Measurements from ENCODE around the gene LRRIQ4.

LRRIQ4 gene

DNA sequence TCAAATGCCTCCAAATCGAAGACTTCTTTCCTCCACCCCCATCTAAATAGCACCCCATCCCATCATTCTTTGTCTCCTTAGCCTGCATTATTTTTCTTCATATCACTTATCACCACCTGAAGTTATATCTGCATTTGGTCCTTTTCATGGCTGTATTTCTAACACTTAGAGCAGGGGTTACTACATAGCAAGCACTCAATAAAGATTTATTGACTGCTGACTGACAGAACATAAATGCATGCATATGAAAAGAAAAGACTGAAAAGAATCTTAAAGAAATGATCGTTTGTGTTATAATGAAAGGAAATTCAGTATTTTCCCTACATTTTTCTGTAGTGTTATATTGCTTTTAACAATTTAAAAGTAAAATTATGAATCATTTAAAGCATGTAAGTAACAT lies 55.7 kb downstream of the LRRIQ4 start:
- no peaks in the 10 kb centered on the region for H3K36me3 ChIP-seq (ENCODE audit: control insufficient read depth in 4 of 4, insufficient read depth in 4 of 4, low read length in 3 of 4)
- no peaks in the 10 kb centered on the region for H3K9me3 ChIP-seq (ENCODE audit: control extremely low read depth in 1 of 5, control insufficient read depth in 4 of 5, insufficient read depth in 2 of 5, low read depth in 1 of 5, low read length in 4 of 5)
- POLR2A ChIA-PET = no interaction called here
- WGBS (ENCODE audit: insufficient coverage) = 100% methylated on average over 1 of the region's 2 CpGs
- no peaks in the 10 kb centered on the region for H3K27me3 ChIP-seq (replicated peaks in 2 of 5; ENCODE audit: control insufficient read depth in 4 of 5, insufficient read depth in 5 of 5, low read length in 4 of 5)
- peaks cover 2 to 23% (median 14%) of the 10 kb centered on the region in 4 experiments for H3K4me1 ChIP-seq (ENCODE audit: control extremely low read depth in 1 of 4, control insufficient read depth in 4 of 4, insufficient read depth in 4 of 4, low read length in 3 of 4)
- no peak overlapping the region for H3K4me3 ChIP-seq (ENCODE audit: control insufficient read depth in 1 of 7, extremely low read depth in 1 of 7, insufficient read depth in 4 of 7, low read depth in 2 of 7, low read length in 6 of 7)
- CTCF ChIA-PET = no interaction called here
- no peak for DNase-seq
- H3K27ac ChIP-seq (ENCODE audit: insufficient read depth in 1 of 2, low read depth in 1 of 2, low read length in 2 of 2, poor library complexity in 1 of 2, severe bottlenecking in 2 of 2) = no peak overlapping the region

DNA sequence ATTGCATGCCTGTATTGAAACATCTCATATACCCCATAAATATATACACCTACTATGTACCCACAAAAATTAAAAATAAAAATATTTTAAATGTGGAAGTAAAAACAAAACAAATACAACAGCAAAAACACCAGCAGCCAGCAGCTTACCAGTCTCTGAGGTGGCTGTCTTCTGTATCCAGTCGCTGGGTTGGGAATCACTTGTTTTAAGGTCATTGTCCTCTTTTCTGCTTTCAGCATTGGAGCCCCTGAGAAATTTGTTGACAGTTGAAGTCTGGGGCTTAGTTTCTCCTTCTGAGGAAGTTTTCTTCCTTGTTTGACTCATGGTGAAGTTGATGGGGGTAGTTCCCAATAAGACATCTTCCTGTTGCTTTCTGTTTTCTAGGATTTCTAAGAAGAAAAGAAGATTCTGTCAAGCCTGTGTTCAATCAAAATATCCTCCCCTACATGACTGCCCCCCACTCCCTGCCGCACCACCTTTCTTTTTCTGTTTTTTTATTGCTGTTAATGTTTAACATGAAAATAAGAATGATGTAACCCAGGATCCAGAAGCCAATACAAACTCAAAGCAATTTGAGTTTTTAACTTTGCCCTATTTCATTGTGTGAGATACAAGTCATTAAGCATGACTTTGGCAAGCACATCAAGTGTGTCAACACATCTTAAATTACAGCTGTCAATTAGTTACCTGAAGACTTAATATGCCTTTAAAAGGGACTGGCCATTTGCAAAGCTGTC lies 57.0 kb downstream of the LRRIQ4 start, which contains the start of gene LRRC31:
LRRC31 (minus strand) TSS at position 452 of the 737 bp plus-strand sequence; CDS start at position 324, 128 bp downstream.
- no peaks in the 10 kb centered on the region for H3K9me3 ChIP-seq (ENCODE audit: control extremely low read depth in 1 of 5, control insufficient read depth in 4 of 5, insufficient read depth in 2 of 5, low read depth in 1 of 5, low read length in 4 of 5)
- POLR2A ChIA-PET = no interaction called here
- CTCF ChIA-PET = no interaction called here
- peaks cover 0 to 22% (median 13%) of the 10 kb centered on the region in 4 experiments for H3K4me1 ChIP-seq (ENCODE audit: control extremely low read depth in 1 of 4, control insufficient read depth in 4 of 4, insufficient read depth in 4 of 4, low read length in 3 of 4)
- no peaks in the 10 kb centered on the region for H3K36me3 ChIP-seq (ENCODE audit: control insufficient read depth in 4 of 4, insufficient read depth in 4 of 4, low read length in 3 of 4)
- H3K27me3 ChIP-seq (replicated peaks in 2 of 5; ENCODE audit: control insufficient read depth in 4 of 5, insufficient read depth in 5 of 5, low read length in 4 of 5) = no peaks in the 10 kb centered on the region
- no peak within 1 kb of the TSS for H3K4me3 ChIP-seq (ENCODE audit: control insufficient read depth in 1 of 7, extremely low read depth in 1 of 7, insufficient read depth in 4 of 7, low read depth in 2 of 7, low read length in 6 of 7)
- WGBS (ENCODE audit: insufficient coverage) = 100% methylated on average over 1 of the region's 2 CpGs
- no peak for DNase-seq
- no peak within 1 kb of the TSS for H3K27ac ChIP-seq (ENCODE audit: insufficient read depth in 1 of 2, low read depth in 1 of 2, low read length in 2 of 2, poor library complexity in 1 of 2, severe bottlenecking in 2 of 2)

DNA sequence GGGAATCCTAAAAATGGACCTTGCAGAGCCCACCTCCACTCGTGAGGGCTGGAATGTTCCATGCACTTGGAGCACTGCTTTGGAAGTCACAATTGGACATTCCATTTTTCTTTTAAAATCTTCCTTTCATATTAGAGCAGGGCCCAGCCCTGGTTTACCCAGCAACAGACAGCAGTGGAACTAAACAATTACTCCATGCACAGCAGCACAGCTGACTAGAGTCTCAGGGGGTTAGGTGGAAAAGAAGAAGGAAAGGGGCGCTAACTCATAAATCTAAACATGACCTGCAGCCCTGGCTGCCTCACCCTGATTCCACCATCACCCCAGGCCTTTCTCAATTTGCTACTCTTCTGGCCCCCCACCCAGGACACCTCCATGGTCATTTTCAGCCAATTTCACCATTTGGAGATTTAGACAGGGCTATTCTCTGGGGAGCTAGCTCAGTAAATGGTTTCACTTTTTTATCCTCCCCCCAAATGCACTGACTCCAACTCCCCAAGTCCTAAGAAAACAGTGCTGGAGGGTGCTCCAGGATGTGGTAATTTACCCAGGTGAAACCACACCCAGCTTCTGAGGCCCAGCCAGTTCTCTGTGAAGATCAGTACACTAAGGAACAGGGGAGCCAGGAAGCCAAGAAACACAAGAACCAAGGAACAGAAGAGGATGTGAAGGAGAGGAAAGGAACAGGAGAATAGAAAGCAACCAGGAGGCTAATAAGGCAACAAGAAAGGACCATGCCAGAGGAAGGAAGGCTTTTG lies 58.6 kb downstream of the LRRIQ4 start:
- WGBS (ENCODE audit: insufficient coverage) = no CpG with 5 or more reads among the region's 2 CpGs
- ChIA-PET CTCF (interaction anchor here (1.0 to 1.5 kb wide), 2 partner anchors 8 to 96 kb away, joined by 4 to 5 read pairs; partner anchors contain the start of gene SEC62), POLR2A (no interaction called here)
- no peaks in the 10 kb centered on the region for H3K27me3 ChIP-seq (replicated peaks in 2 of 5; ENCODE audit: control insufficient read depth in 4 of 5, insufficient read depth in 5 of 5, low read length in 4 of 5)
- H3K27ac ChIP-seq (ENCODE audit: insufficient read depth in 1 of 2, low read depth in 1 of 2, low read length in 2 of 2, poor library complexity in 1 of 2, severe bottlenecking in 2 of 2) = no peak overlapping the region
- no peak overlapping the region for H3K4me3 ChIP-seq (ENCODE audit: control insufficient read depth in 1 of 7, extremely low read depth in 1 of 7, insufficient read depth in 4 of 7, low read depth in 2 of 7, low read length in 6 of 7)
- H3K4me1 ChIP-seq (ENCODE audit: control extremely low read depth in 1 of 4, control insufficient read depth in 4 of 4, insufficient read depth in 4 of 4, low read length in 3 of 4) = peaks cover 0 to 12% (median 2%) of the 10 kb centered on the region in 4 experiments
- no peak for DNase-seq
- H3K9me3 ChIP-seq (ENCODE audit: control extremely low read depth in 1 of 5, control insufficient read depth in 4 of 5, insufficient read depth in 2 of 5, low read depth in 1 of 5, low read length in 4 of 5) = no peaks in the 10 kb centered on the region
- no peaks in the 10 kb centered on the region for H3K36me3 ChIP-seq (ENCODE audit: control insufficient read depth in 4 of 4, insufficient read depth in 4 of 4, low read length in 3 of 4)

DNA sequence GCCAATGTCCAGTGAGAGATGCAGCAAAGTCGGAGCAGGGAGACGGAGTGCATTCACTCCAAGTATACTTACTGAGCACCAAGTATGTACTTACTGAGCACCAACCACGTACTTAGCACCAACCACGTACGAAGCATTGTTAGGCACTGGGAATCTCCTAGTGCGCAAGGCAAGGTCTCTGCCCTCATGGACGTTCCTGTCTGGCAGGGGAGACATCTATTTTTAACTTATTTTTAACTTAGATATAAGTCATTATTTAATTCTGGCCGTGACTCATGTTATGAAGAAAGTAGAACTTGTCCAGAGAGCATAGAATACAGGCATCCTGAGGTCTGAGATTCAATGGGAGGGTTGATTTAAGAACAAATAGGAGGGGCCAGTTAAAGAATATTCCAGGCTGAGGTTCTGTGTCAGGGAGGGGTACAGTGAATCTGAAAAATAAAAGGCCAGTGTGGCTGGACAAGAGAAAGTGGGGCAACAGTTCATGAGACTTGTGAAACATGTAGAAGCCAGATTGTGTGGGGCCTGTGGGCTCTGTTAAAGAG lies 66.4 kb downstream of the LRRIQ4 start:
- ChIA-PET POLR2A (no interaction called here), CTCF (no interaction called here)
- no peak overlapping the region for H3K4me3 ChIP-seq (ENCODE audit: control insufficient read depth in 1 of 7, extremely low read depth in 1 of 7, insufficient read depth in 4 of 7, low read depth in 2 of 7, low read length in 6 of 7)
- H3K27me3 ChIP-seq (replicated peaks in 2 of 5; ENCODE audit: control insufficient read depth in 4 of 5, insufficient read depth in 5 of 5, low read length in 4 of 5) = no peaks in the 10 kb centered on the region
- no peaks in the 10 kb centered on the region for H3K9me3 ChIP-seq (ENCODE audit: control extremely low read depth in 1 of 5, control insufficient read depth in 4 of 5, insufficient read depth in 2 of 5, low read depth in 1 of 5, low read length in 4 of 5)
- H3K36me3 ChIP-seq (ENCODE audit: control insufficient read depth in 4 of 4, insufficient read depth in 4 of 4, low read length in 3 of 4) = no peaks in the 10 kb centered on the region
- no peaks in the 10 kb centered on the region for H3K4me1 ChIP-seq (ENCODE audit: control extremely low read depth in 1 of 4, control insufficient read depth in 4 of 4, insufficient read depth in 4 of 4, low read length in 3 of 4)
- no peak for DNase-seq
- WGBS (ENCODE audit: insufficient coverage) = 88% methylated on average over 3 of the region's 8 CpGs
- no peak overlapping the region for H3K27ac ChIP-seq (ENCODE audit: insufficient read depth in 1 of 2, low read depth in 1 of 2, low read length in 2 of 2, poor library complexity in 1 of 2, severe bottlenecking in 2 of 2)

DNA sequence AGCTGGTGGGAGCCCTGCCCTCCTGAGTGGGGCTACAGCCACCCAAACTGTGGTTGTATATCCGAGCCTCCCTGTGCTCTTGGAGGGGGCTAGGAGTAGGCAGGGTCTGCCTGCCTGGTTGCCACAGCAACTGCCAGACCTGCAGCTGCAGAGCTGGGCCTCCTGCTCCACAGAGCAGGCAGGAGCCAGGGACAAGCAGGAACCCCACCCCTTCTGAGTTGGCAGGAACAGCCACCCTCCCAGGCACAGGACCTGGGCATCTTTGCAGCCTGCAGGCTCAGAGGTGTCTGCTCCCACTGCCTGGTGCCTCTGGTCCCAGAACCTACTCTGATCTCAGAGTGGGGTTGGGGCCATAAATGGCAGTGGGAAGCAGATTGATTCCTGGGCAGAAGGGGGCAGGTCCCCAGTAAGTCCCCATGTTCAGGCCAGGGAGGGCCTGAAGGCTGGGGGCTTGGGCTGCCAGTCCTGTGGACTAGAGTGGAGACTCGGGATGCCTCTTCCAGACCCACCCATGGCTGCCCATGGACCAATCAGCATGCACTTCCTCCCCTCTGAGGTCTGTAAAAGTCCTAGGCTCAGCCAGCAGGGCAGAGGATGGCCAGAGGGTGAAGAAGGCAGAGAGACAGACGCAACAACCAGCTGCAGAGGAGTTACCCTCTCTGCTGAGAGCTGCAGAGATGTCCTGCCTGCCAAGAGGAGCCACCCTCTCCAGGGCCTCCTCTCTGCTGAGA lies 67.3 kb downstream of the LRRIQ4 start:
- CTCF ChIA-PET = interaction anchor here (0.6 to 1.6 kb wide), 2 partner anchors 18 to 174 kb away, joined by 3 to 6 read pairs; no protein-coding TSS in a partner anchor
- H3K4me3 ChIP-seq (ENCODE audit: control insufficient read depth in 1 of 7, extremely low read depth in 1 of 7, insufficient read depth in 4 of 7, low read depth in 2 of 7, low read length in 6 of 7) = no peak overlapping the region
- H3K9me3 ChIP-seq (ENCODE audit: control extremely low read depth in 1 of 5, control insufficient read depth in 4 of 5, insufficient read depth in 2 of 5, low read depth in 1 of 5, low read length in 4 of 5) = no peaks in the 10 kb centered on the region
- no peak overlapping the region for H3K27ac ChIP-seq (ENCODE audit: insufficient read depth in 1 of 2, low read depth in 1 of 2, low read length in 2 of 2, poor library complexity in 1 of 2, severe bottlenecking in 2 of 2)
- WGBS (ENCODE audit: insufficient coverage) = 60% methylated on average over 2 of the region's 3 CpGs
- H3K36me3 ChIP-seq (ENCODE audit: control insufficient read depth in 4 of 4, insufficient read depth in 4 of 4, low read length in 3 of 4) = no peaks in the 10 kb centered on the region
- no peaks in the 10 kb centered on the region for H3K27me3 ChIP-seq (replicated peaks in 2 of 5; ENCODE audit: control insufficient read depth in 4 of 5, insufficient read depth in 5 of 5, low read length in 4 of 5)
- POLR2A ChIA-PET = no interaction called here
- DNase-seq = no peak
- no peaks in the 10 kb centered on the region for H3K4me1 ChIP-seq (ENCODE audit: control extremely low read depth in 1 of 4, control insufficient read depth in 4 of 4, insufficient read depth in 4 of 4, low read length in 3 of 4)

DNA sequence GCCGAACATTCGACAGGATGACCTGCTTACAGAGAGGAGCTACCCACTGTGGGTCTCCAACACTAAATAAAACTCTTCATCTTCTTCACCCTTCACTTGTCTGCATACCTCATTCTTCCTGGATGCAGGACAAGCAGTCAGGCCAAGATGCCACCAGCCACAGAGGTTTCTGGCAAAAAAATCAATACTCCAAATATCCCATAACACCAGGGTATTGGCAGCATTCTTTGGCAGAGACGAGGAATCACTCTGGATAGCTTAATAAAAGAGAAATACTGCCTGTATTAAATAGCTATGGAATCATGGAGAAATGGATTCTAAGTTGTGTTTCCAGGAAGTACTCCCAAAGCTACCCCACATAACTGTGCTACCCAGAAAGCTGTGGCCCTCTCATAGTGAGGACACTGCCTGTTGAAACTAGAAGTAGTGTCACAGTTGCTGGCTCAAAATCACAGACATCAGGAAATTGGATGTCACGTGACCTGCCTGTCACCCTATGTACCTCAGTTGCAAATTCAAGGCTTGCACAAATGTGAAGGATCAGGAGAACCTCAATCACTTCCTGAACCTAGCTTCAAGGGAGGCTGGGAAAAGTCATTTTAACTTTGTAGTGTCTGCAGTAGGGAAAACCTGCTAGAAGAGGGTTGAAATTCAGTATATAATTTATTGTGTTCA lies 68.0 kb downstream of the LRRIQ4 start:
- H3K4me1 ChIP-seq (ENCODE audit: control extremely low read depth in 1 of 4, control insufficient read depth in 4 of 4, insufficient read depth in 4 of 4, low read length in 3 of 4) = no peaks in the 10 kb centered on the region
- DNase-seq = no peak
- WGBS (ENCODE audit: insufficient coverage) = 95% methylated on average over 4 of the region's 4 CpGs
- H3K4me3 ChIP-seq (ENCODE audit: control insufficient read depth in 1 of 7, extremely low read depth in 1 of 7, insufficient read depth in 4 of 7, low read depth in 2 of 7, low read length in 6 of 7) = no peak overlapping the region
- no peaks in the 10 kb centered on the region for H3K27me3 ChIP-seq (replicated peaks in 2 of 5; ENCODE audit: control insufficient read depth in 4 of 5, insufficient read depth in 5 of 5, low read length in 4 of 5)
- no peaks in the 10 kb centered on the region for H3K9me3 ChIP-seq (ENCODE audit: control extremely low read depth in 1 of 5, control insufficient read depth in 4 of 5, insufficient read depth in 2 of 5, low read depth in 1 of 5, low read length in 4 of 5)
- ChIA-PET POLR2A (no interaction called here), CTCF (interaction anchor here (0.6 to 1.6 kb wide), 3 partner anchors 17 to 174 kb away, joined by 3 to 6 read pairs (median 3); no protein-coding TSS in a partner anchor)
- no peaks in the 10 kb centered on the region for H3K36me3 ChIP-seq (ENCODE audit: control insufficient read depth in 4 of 4, insufficient read depth in 4 of 4, low read length in 3 of 4)
- no peak overlapping the region for H3K27ac ChIP-seq (ENCODE audit: insufficient read depth in 1 of 2, low read depth in 1 of 2, low read length in 2 of 2, poor library complexity in 1 of 2, severe bottlenecking in 2 of 2)
